IPS-NIHi7 (cell line): Measurements from ENCODE around the gene MED27.

Experiments used
- DNase-seq: peaks from one replicate; pipeline ENCODE4 v3.0.0; 2012; ENCODE audit warnings: mixed read lengths; ENCODE audit errors: extremely low spot score

MED27 gene

GRCh38 chr9:131997779-131998178, 81.9 kb downstream of the MED27 start:
- no peak for DNase-seq

- no peak for DNase-seq
Observed at GRCh38 chr9:131997076-131997475, 82.6 kb downstream of the MED27 start.

GRCh38 chr9:131995382-131995781, 84.3 kb downstream of the MED27 start:
- no peak for DNase-seq

GRCh38 chr9:131994364-131995125, 85.1 kb downstream of the MED27 start:
- DNase-seq, result no peak

- no peak for DNase-seq
Observed at GRCh38 chr9:131992906-131993657, 86.6 kb downstream of the MED27 start.

- no peak for DNase-seq
Observed at GRCh38 chr9:131987232-131987631, 92.4 kb downstream of the MED27 start.

GRCh38 chr9:131986576-131986975, 93.1 kb downstream of the MED27 start:
- no peak for DNase-seq

GRCh38 chr9:131986089-131986488, 93.6 kb downstream of the MED27 start:
- no peak for DNase-seq

- no peak for DNase-seq
Observed at GRCh38 chr9:131984564-131984963, 95.1 kb downstream of the MED27 start.

GRCh38 chr9:131982671-131983239, 96.9 kb downstream of the MED27 start:
- no peak for DNase-seq

GRCh38 chr9:131982102-131982501, 97.6 kb downstream of the MED27 start:
- no peak for DNase-seq

- no peak for DNase-seq
Observed at GRCh38 chr9:131981116-131981776, 98.4 kb downstream of the MED27 start.

GRCh38 chr9:131980267-131981016, 99.2 kb downstream of the MED27 start:
- DNase-seq, result no peak

- DNase-seq, result no peak
Observed at GRCh38 chr9:131977109-131977838, 102.4 kb downstream of the MED27 start.

- no peak for DNase-seq
Observed at GRCh38 chr9:131976157-131977108, 103.2 kb downstream of the MED27 start.

GRCh38 chr9:131972889-131973288, 106.8 kb downstream of the MED27 start:
- no peak for DNase-seq

- DNase-seq, result no peak
Observed at GRCh38 chr9:131971482-131972074, 108.1 kb downstream of the MED27 start.

GRCh38 chr9:131969469-131969989, 110.1 kb downstream of the MED27 start:
- DNase-seq, result no peak

- DNase-seq, result no peak
Observed at GRCh38 chr9:131968632-131969031, 111.0 kb downstream of the MED27 start.
